Neural crest cell (in vitro differentiated cells): ENCODE results near the gene FBXO3. TPM values are rescaled to one million over a fixed set of nuclear protein-coding genes. Genes with fewer than 3 reads are reported as not detected.
"Not testable (repeated sequence)": the region's sequence is repeated elsewhere in the genome, so short reads cannot be mapped to it uniquely, and the experiment has no call there.

Source experiments
- DNase-seq: peaks from one replicate; pipeline ENCODE4 v3.0.0; 2021; ENCODE audit warnings: low read depth, mixed read lengths, low spot score
- H3K27ac Mint-ChIP-seq: one replicate; pipeline ENCODE4 v1.8.0; 2021; ENCODE audit warnings: mild to moderate bottlenecking, mixed read lengths; ENCODE audit not compliant: unreplicated experiment
- H3K27me3 Mint-ChIP-seq: 2 replicates; pipeline ENCODE4 v1.8.0; 2021; ENCODE audit warnings: low read depth, mild to moderate bottlenecking, mixed read lengths
- H3K36me3 Mint-ChIP-seq: 2 replicates; pipeline ENCODE4 v1.8.0; 2021; ENCODE audit warnings: low read depth, mild to moderate bottlenecking, mixed read lengths
- H3K4me1 Mint-ChIP-seq: 2 replicates; pipeline ENCODE4 v1.8.0; 2021; ENCODE audit warnings: mixed read lengths
- H3K4me3 Mint-ChIP-seq: one replicate; pipeline ENCODE4 v1.8.0; 2021; ENCODE audit warnings: mild to moderate bottlenecking, mixed read lengths
- H3K9me3 Mint-ChIP-seq: 2 replicates; pipeline ENCODE4 v1.8.0; 2021; ENCODE audit warnings: mixed read lengths
- total RNA-seq: library from RNA; stranded (reverse); gene quantifications from 2 replicates; pipeline ENCODE4 v1.2.1, GENCODE V29; 2021
- TF ChIP-seq, protein P1 (sequence below): fragments of 200-600 bp; sonication (generic); conservative IDR thresholded peaks from 2 replicates; pipeline ENCODE4 v1.5.0; 2021; ENCODE audit warnings: antibody characterized with exemption, mild to moderate bottlenecking

The FBXO3 gene
- total RNA-seq, 1 donor from 2014 or later, result 23.2 TPM

- H3K9me3 Mint-ChIP-seq, result no peaks in the 10 kb centered on the region
Observed at GRCh38 chr11:33712436-33712835, 61.9 kb downstream of the FBXO3 start.

GRCh38 chr11:33709466-33709865 lies 64.9 kb downstream of the FBXO3 start:
- peaks cover 2% of the 10 kb centered on the region for H3K36me3 Mint-ChIP-seq
- TF ChIP-seq, protein P1, sequence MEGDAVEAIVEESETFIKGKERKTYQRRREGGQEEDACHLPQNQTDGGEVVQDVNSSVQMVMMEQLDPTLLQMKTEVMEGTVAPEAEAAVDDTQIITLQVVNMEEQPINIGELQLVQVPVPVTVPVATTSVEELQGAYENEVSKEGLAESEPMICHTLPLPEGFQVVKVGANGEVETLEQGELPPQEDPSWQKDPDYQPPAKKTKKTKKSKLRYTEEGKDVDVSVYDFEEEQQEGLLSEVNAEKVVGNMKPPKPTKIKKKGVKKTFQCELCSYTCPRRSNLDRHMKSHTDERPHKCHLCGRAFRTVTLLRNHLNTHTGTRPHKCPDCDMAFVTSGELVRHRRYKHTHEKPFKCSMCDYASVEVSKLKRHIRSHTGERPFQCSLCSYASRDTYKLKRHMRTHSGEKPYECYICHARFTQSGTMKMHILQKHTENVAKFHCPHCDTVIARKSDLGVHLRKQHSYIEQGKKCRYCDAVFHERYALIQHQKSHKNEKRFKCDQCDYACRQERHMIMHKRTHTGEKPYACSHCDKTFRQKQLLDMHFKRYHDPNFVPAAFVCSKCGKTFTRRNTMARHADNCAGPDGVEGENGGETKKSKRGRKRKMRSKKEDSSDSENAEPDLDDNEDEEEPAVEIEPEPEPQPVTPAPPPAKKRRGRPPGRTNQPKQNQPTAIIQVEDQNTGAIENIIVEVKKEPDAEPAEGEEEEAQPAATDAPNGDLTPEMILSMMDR, result no peak
- H3K4me3 Mint-ChIP-seq, result no peak overlapping the region

More at GRCh38 chr11:33712436-33712835, 61.9 kb downstream of the FBXO3 start:
- no peaks in the 10 kb centered on the region for H3K27me3 Mint-ChIP-seq
- TF ChIP-seq, protein P1, result no peak
- H3K4me3 Mint-ChIP-seq, result no peak overlapping the region
- H3K4me1 Mint-ChIP-seq, result peaks cover 4% of the 10 kb centered on the region
- no peak overlapping the region for H3K27ac Mint-ChIP-seq
- H3K36me3 Mint-ChIP-seq, result peaks cover 2% of the 10 kb centered on the region
- no peak for DNase-seq

GRCh38 chr11:33708985-33709384 lies 65.3 kb downstream of the FBXO3 start:
- DNase-seq, result no peak
- TF ChIP-seq, protein P1, result no peak
- Mint-ChIP-seq H3K4me3 (no peak overlapping the region), H3K36me3 (peaks cover 2% of the 10 kb centered on the region), H3K27me3 (no peaks in the 10 kb centered on the region), H3K27ac (no peak overlapping the region), H3K9me3 (no peaks in the 10 kb centered on the region), H3K4me1 (peaks cover 15% of the 10 kb centered on the region)

More at GRCh38 chr11:33709466-33709865, 64.9 kb downstream of the FBXO3 start:
- no peak overlapping the region for H3K27ac Mint-ChIP-seq
- H3K9me3 Mint-ChIP-seq, result no peaks in the 10 kb centered on the region
- DNase-seq, result no peak
- peaks cover 11% of the 10 kb centered on the region for H3K4me1 Mint-ChIP-seq
- no peaks in the 10 kb centered on the region for H3K27me3 Mint-ChIP-seq

GRCh38 chr11:33707831-33708230 lies 66.5 kb downstream of the FBXO3 start:
- H3K9me3 Mint-ChIP-seq, H3K27ac Mint-ChIP-seq, H3K27me3 Mint-ChIP-seq, DNase-seq, H3K4me3 Mint-ChIP-seq, H3K36me3 Mint-ChIP-seq: not testable (repeated sequence)
- H3K4me1 Mint-ChIP-seq, result peaks cover 17% of the 10 kb centered on the region

DNA sequence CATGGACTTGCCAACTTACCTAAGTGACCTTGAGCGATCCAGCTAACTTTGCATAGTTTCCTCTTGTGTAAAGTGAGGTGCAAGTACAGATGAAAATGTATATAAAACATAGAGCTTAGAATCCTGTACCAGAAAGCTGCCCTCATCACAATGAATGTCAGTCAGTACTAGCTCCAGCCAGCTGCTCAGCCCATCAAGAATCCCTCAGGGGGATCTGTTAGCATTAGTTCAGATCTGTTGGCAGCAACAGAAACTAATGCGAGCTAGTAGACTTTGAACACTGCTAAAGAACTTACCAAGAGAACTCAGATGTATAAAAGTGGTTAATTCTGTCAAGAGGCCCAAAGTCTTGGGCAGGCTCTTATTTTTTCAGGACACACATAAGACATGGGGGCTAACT lies 67.4 kb downstream of the FBXO3 start:
- Mint-ChIP-seq H3K27me3 (no peaks in the 10 kb centered on the region), H3K4me1 (peaks cover 25% of the 10 kb centered on the region), H3K9me3 (no peaks in the 10 kb centered on the region), H3K36me3 (peaks cover 2% of the 10 kb centered on the region), H3K27ac (no peak overlapping the region), H3K4me3 (no peak overlapping the region)
- TF ChIP-seq, protein P1, result no peak
- no peak for DNase-seq

DNA sequence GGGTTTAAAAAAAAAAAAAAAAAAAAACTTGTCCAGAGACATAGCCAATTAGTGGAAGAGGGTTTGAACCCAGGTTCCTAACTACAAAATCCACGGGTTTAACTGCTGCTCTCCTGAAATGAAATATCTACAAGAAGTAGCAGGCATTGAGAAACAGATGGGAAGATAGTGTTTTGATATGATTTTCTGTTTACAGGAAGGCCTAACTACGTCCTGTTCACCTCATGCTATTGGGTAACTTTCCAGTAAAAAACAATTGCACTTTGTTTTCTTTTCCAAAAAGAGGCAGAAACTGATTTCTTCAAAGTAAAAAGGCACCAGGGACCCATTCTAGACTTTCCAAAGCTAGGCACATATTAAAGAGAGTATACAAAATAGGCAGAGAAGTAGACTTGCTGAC lies 67.8 kb downstream of the FBXO3 start:
- TF ChIP-seq, protein P1, result no peak
- Mint-ChIP-seq H3K27me3 (no peaks in the 10 kb centered on the region), H3K9me3 (no peaks in the 10 kb centered on the region), H3K36me3 (peaks cover 2% of the 10 kb centered on the region), H3K27ac (no peak overlapping the region), H3K4me3 (no peak overlapping the region), H3K4me1 (peaks cover 30% of the 10 kb centered on the region)
- no peak for DNase-seq
